ENCODE results near the gene DLX1.

DLX1 gene

GRCh38 chr2:172085460-172086159, at the start of gene DLX1:
DLX1 (plus strand) TSS chr2:172085507; CDS start chr2:172085678, 171 bp downstream.
- no peak for DNase-seq (ENCODE audit: low read depth)
- TF ChIP-seq CTCF (conservative IDR thresholded peaks at IDR 0.05; ENCODE audit: low read depth, low read length): no peak
- peak within 1 kb of the TSS; percentile 26 for H3K4me3 ChIP-seq (ENCODE audit: low read length)

GRCh38 chr2:172038121-172038520, 47.2 kb upstream of the DLX1 start:
- DNase-seq (ENCODE audit: low read depth): no peak
- no peak overlapping the region for H3K4me3 ChIP-seq (ENCODE audit: low read length)
- TF ChIP-seq CTCF (conservative IDR thresholded peaks at IDR 0.05; ENCODE audit: low read depth, low read length): no peak

GRCh38 chr2:172038604-172039003, 46.7 kb upstream of the DLX1 start:
- no peak overlapping the region for H3K4me3 ChIP-seq (ENCODE audit: low read length)
- DNase-seq (ENCODE audit: low read depth): no peak
- no peak for TF ChIP-seq CTCF (conservative IDR thresholded peaks at IDR 0.05; ENCODE audit: low read depth, low read length)

GRCh38 chr2:172039011-172039704, 46.1 kb upstream of the DLX1 start:
- no peak for TF ChIP-seq CTCF (conservative IDR thresholded peaks at IDR 0.05; ENCODE audit: low read depth, low read length)
- H3K4me3 ChIP-seq (ENCODE audit: low read length): no peak overlapping the region
- no peak for DNase-seq (ENCODE audit: low read depth)

GRCh38 chr2:172040311-172040710, 45.0 kb upstream of the DLX1 start:
- TF ChIP-seq CTCF (conservative IDR thresholded peaks at IDR 0.05; ENCODE audit: low read depth, low read length): no peak
- no peak overlapping the region for H3K4me3 ChIP-seq (ENCODE audit: low read length)
- DNase-seq (ENCODE audit: low read depth): no peak

GRCh38 chr2:172046080-172046678, 39.1 kb upstream of the DLX1 start:
- no peak for DNase-seq (ENCODE audit: low read depth)
- no peak for TF ChIP-seq CTCF (conservative IDR thresholded peaks at IDR 0.05; ENCODE audit: low read depth, low read length)
- no peak overlapping the region for H3K4me3 ChIP-seq (ENCODE audit: low read length)

Measured in retinal pigment epithelial cell (primary cell).